GM12875 (cell line): ENCODE results near the gene CSTPP1.

Experiments
- H3K4me3 ChIP-seq: one replicate; pipeline ENCODE4 v1.5.1; 2011; ENCODE audit warnings: low read depth, low read length, control low read depth
- TF ChIP-seq, protein P1 (sequence below): IDR thresholded peaks from 2 replicates; pipeline ENCODE4 v1.5.1; 2011; ENCODE audit warnings: low read depth, mild to moderate bottlenecking, control low read depth, inconsistent platforms, low read length, moderate library complexity, borderline replicate concordance; ENCODE audit not compliant: insufficient read depth

The CSTPP1 gene

DNA sequence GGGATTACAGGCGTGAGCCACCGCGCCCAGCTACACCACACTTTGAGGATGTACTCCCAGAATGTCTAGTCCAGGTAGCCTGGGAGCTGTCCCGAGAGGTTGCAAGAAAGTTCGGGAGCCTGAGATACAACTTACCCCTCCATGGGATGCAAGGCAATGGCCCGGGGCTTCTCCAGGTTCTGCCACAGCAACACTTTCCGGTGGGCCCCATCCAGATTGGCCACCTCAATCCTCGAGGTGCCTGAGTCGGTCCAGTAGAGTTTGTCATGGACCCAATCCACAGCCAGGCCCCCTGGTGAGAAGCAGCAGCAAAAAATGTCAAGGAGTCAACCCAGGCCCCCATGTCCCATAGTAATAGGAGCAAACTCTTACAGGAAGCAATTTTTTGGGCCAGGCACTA lies 43.7 kb upstream of the CSTPP1 start:
- TF ChIP-seq, protein P1, sequence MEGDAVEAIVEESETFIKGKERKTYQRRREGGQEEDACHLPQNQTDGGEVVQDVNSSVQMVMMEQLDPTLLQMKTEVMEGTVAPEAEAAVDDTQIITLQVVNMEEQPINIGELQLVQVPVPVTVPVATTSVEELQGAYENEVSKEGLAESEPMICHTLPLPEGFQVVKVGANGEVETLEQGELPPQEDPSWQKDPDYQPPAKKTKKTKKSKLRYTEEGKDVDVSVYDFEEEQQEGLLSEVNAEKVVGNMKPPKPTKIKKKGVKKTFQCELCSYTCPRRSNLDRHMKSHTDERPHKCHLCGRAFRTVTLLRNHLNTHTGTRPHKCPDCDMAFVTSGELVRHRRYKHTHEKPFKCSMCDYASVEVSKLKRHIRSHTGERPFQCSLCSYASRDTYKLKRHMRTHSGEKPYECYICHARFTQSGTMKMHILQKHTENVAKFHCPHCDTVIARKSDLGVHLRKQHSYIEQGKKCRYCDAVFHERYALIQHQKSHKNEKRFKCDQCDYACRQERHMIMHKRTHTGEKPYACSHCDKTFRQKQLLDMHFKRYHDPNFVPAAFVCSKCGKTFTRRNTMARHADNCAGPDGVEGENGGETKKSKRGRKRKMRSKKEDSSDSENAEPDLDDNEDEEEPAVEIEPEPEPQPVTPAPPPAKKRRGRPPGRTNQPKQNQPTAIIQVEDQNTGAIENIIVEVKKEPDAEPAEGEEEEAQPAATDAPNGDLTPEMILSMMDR: no peak

DNA sequence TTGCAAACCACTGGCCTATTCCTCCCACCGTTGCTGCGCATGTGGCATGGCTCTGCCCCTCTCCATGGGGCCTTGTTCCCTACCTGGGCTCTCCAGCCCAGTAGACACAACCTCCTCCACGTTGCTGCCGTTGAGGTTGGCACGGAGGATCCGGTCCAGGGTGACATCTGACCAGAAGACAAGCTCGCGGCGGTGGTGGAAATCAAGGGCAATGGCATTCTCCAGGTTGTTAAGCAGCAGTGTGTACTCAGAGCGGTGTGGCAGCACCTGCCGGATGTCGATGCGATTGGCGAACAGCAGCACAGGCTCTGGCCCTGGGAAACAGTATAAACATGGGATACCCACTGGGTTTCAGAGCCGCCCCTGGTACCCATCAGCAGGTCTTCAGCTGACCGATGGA lies 42.1 kb upstream of the CSTPP1 start:
- TF ChIP-seq, protein P1: no peak
- no peak overlapping the region for H3K4me3 ChIP-seq

More for the DNA sequence above, 43.7 kb upstream of the CSTPP1 start:
- no peak overlapping the region for H3K4me3 ChIP-seq

DNA sequence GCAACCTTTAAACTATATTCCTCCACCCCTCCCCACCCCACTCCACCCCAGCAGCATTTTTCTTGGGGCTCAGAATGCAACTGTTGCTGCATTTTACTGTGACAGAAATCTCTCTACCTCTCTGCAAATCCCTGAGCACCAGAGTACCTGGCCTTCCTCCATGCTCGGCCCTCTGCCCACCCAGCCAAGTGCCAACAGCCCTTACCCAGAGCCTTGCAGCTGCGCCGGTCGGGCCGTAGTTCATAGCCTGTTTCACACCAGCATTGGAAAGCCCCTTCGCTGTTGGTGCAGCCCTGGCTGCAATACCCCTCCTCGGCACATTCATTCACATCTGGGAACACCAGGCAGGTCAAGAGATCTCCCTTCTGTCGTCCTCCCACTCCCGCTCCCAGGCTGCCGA lies 41.6 kb upstream of the CSTPP1 start:
- TF ChIP-seq, protein P1: no peak
- H3K4me3 ChIP-seq: no peak overlapping the region

DNA sequence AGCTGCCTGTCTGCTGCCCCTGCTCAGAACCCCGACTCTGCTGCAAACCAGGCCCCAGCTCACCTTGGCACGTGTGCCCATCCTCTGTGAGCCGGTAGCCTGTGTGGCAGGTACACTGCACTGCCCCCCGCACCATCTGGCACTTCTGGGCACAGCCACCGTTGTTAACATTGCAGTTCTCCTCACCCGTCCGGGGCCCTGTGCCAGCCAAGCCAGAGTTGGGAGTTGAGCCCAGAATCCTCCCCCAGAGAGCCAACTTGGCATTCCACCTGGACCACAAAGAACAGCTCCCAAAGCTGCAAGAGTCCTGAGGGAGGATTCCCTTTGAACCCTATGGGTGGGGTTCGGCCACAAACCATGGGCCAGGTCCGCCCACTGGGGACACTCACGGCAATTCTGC lies 40.7 kb upstream of the CSTPP1 start:
- TF ChIP-seq, protein P1: no peak
- H3K4me3 ChIP-seq: no peak overlapping the region

DNA sequence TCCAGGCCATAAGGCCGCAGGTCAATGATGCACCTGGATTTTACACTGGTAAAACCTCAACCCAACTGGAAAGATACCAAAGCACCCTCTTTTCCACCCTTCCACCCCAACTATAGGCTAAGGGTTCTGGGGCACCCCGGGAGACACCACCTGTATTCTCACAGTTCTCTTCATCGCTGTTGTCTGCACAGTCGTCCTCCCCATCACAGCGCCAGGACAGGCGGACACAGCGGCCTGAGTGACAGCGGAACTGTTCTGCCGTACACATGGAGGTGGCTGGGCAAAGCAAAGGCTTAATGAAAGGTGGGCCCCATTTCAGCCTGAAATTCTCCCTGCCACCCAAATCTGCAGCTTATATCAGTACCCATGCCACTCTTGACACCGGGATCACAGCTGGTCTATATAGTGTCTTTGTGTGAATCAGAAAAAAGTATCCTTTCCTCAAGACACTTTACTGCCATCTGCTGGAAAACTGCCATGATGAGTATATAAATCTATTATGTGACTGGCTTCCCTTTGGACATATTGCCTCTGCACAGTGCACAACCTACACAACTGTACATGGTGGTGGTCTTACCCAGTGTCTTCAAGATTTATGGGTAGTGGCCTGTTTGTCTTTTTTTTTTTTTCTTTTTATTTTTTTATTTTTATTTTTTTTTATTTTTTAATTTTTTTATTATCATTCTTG lies 39.7 kb upstream of the CSTPP1 start:
- TF ChIP-seq, protein P1: no peak; the same call in 1 of the 2 replicates
- no peak overlapping the region for H3K4me3 ChIP-seq

DNA sequence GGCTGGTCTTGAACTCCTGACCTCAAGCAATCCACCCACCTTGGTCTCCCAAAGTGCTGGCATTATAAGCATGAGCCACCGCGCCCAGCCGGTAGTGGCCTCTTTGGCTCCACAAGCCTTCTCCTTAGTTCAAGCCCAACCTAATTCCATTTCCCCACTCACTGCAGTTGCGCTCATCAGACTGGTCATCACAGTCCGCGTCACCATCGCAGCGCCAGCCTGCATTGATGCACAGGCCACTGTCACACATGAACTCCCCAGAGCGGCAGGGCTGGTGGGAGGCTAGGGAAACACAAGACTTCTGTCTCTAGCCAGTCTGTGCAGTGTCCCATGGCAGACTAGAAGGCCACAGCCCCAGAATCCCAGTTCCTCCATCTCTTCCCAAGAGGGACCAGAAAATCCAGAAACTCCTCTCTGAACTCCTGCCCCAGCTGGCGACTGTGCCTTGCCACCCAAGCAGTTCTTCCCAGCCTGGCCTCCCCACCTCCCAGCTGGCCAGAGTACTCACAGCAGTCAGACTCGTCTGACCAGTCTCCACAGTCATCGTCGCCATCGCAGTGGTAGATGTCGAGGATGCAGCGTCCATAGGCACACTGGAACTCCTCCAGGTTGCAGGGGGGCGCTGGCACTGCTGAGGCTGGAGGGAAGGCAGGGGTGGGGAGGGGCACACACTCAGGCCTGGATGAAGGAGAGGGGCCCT lies 38.0 kb upstream of the CSTPP1 start:
- TF ChIP-seq, protein P1: no peak
- H3K4me3 ChIP-seq: no peak overlapping the region
